Adrenal gland (tissue), 5 donors: Measurements from ENCODE around the gene B4GALT1.

ENCODE experiments used
- CTCF ChIP-seq, 6 experiments: fragments of 450-650 bp in 4 of 6; fragments of 200-600 bp in 2 of 6; sonication (generic) in 1 of 6; IDR thresholded peaks; 1 replicate in 5 of 6; 2 replicates in 1 of 6; pipeline versions ENCODE4 v1.5.1 to v1.8.0; 2016 to 2021; ENCODE audit warnings: antibody characterized with exemption in 6 of 6, mild to moderate bottlenecking in 2 of 6, moderate library complexity in 1 of 6
- POLR2A ChIP-seq, 2 donors: fragments of 450-650 bp; IDR thresholded peaks; one replicate each; pipeline ENCODE4 v1.6.1; 2017; ENCODE audit warnings: antibody characterized with exemption in 2 of 2, mild to moderate bottlenecking in 2 of 2, moderate library complexity in 1 of 2
- donor health status: DM: no; HTN: no; CAD: no.

GRCh38 chr9:33102551-33103210 lies 64.5 kb downstream of the B4GALT1 start:
- no peak for TF ChIP-seq CTCF (IDR thresholded peaks at IDR 0.05)
- no peak for TF ChIP-seq POLR2A (IDR thresholded peaks at IDR 0.05)
